ENCODE data around the gene KRT73. TPM values are rescaled to one million over a fixed set of nuclear protein-coding genes. Genes with fewer than 3 reads are reported as not detected.

KRT73 gene
- total and polyA plus RNA-seq, 2 of the 8 experiments (the other 6 are each of a cell fraction or from before 2014, with no cell fraction given) = not detected

GRCh38 chr12:52630599-52631200, 12.3 kb upstream of the KRT73 start (continued):
- TF ChIP-seq CHD7 (IDR thresholded peaks at IDR 0.05; ENCODE audit: insufficient replicate concordance, low read length) (no peak), MAX (IDR thresholded peaks at IDR 0.05) (no peak), RNF2 (IDR thresholded peaks at IDR 0.05; ENCODE audit: borderline replicate concordance, low read depth, low read length, missing control alignments, poor library complexity, severe bottlenecking) (no peak), CHD2 (IDR thresholded peaks at IDR 0.05; ENCODE audit: low read length) (no peak), RAD21 (IDR thresholded peaks at IDR 0.05 in 1 of 2, conservative IDR thresholded peaks at IDR 0.05 in 1 of 2; ENCODE audit: low read depth in 2 of 2, low read length in 2 of 2) (no peak), HDAC6 (IDR thresholded peaks at IDR 0.05; ENCODE audit: low read depth, low read length) (no peak), BACH1 (IDR thresholded peaks at IDR 0.05; ENCODE audit: low read length) (no peak), SIX5 (IDR thresholded peaks at IDR 0.05; ENCODE audit: low read depth, low read length) (no peak), RBBP5 (IDR thresholded peaks at IDR 0.05; ENCODE audit: borderline replicate concordance, low read depth, low read length) (no peak), CBX8 (IDR thresholded peaks at IDR 0.05; ENCODE audit: borderline replicate concordance, low read depth, low read length) (no peak)

Data from H1 (cell line).